ENCODE data around the gene SEMA3A.

DNA sequence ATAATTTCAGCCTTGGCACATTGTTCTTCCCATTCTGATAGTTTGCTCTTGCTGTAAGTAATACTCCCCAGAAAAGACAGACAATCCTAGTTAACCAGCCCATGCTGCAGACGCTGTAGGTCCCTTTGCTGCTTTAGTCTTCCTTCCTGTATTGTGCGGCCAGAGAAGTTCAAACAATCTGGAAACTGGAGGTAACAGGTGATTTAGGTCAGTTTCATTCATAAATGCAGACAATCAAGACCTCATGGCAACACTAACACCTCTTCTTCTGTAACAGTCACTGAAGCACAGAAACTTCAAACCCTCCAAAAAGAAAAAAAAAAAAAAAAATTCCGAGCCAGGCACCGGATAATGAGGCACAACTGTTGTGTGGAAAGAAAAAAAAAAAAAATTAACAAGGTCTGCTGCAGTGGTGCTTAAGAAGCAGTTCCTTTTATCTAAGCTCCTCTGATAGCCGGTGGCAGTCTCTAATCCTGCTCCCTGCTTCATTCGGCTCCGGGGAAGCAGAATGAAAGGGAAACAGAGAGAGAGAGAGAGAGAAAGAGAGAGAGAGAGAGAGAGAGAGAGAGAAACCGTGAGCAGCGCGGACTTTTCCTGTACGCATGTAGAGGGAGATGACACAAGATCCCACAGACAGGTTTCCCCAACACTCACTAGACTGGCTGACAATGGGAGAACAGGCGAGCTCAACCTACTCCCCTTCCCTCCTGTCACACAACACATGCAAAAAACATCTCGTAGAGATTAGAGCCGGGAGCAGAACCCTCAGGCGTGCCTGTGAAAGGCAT is at the start of gene SEMA3A:
- no peak for TF ChIP-seq POLR2A (IDR thresholded peaks at IDR 0.05)
- peak in 2 of 3 donors; percentile 14 to 23 for TF ChIP-seq CTCF (IDR thresholded peaks at IDR 0.05)

All from breast epithelium (tissue), 3 donors.